Psoas muscle (tissue), 8 donors: ENCODE data around the gene STAG3. TPM values are rescaled to one million over a fixed set of nuclear protein-coding genes. Genes with fewer than 3 reads are reported as not detected.

ENCODE experiments used
- ATAC-seq, 4 donors: fragments of 200-7000 bp; cut with Tn5 transposase; one replicate each; pipeline ENCODE4 v1.9.1; 2020; ENCODE audit warnings: moderate library complexity in 3 of 4, mild to moderate bottlenecking in 2 of 4
- DNase-seq, 2 donors: peaks; one replicate each; pipeline ENCODE4 v3.0.0-alpha.2; 2020
- H3K27ac ChIP-seq: fragments of 200-600 bp; one replicate; pipeline ENCODE4 v1.8.0; 2022
- H3K27me3 ChIP-seq, 3 donors: fragments of 200-600 bp in 1 of 3; one replicate each; pipeline versions ENCODE4 v1.6.1 to v1.8.0; 2013 to 2022; ENCODE audit warnings: low read length in 2 of 3, mild to moderate bottlenecking in 2 of 3, moderate library complexity in 1 of 3; ENCODE audit not compliant: insufficient read depth in 3 of 3
- H3K36me3 ChIP-seq, 2 donors: fragments of 200-600 bp in 1 of 2; one replicate each; pipeline versions ENCODE4 v1.6.1 to v1.8.0; 2013 to 2022; ENCODE audit warnings: low read depth in 1 of 2, mild to moderate bottlenecking in 1 of 2, moderate library complexity in 1 of 2; ENCODE audit not compliant: insufficient read depth in 1 of 2
- H3K4me1 ChIP-seq: fragments of 200-600 bp; one replicate; pipeline ENCODE4 v1.8.0; 2022
- H3K4me3 ChIP-seq: fragments of 200-600 bp; one replicate; pipeline ENCODE4 v1.8.0; 2022; ENCODE audit warnings: mild to moderate bottlenecking
- H3K9me3 ChIP-seq: fragments of 200-600 bp; one replicate; pipeline ENCODE4 v1.8.0; 2022
- CTCF ChIP-seq: fragments of 200-600 bp; IDR thresholded peaks from one replicate; pipeline ENCODE4 v1.8.0; 2022; ENCODE audit warnings: antibody characterized with exemption
- WGBS, 3 donors: extraction: QIAGEN DNeasy Blood & Tissue Kit; methylation state at CpG; one replicate each; pipeline versions ENCODE4 v1.1.6 to v1.1.7; 2013; 5-methylcytosine and 5-hydroxymethylcytosine counted together
- intact Hi-C, 2 donors: fragments of 100-400 bp; cut with DNase I; formaldehyde crosslinking; loops; one replicate each; pipeline versions ENCODE4 v1.11.0 to v1.14.2; 2022
- polyA plus RNA-seq, 3 donors: library from polyadenylated mRNA; stranded (reverse); fragments of 200-250 nt; gene quantifications; one replicate each; pipeline ENCODE4 v1.2.3, GENCODE V29; 2013
- total RNA-seq, 4 donors: library from RNA; stranded (reverse); fragmentation: NEBNext Ultra II Directional in 2 of 4; extraction: Animal tissue kit (Norgen Biotek cat#: 25700) in 2 of 4; gene quantifications; one replicate each; pipeline versions ENCODE4 v1.2.1 to v1.2.4, GENCODE V29; 2021 to 2023
- donor health status: healthy with polysubstance abuse.
- donor health status: DM: no; HTN: no; CAD: no; lungs with moderate emphysema.
- donor health status: Bipolar disorder and iron deficiency.
- donor health status: healthy.
- donor health status: DM: yes; HTN: yes; CAD: no.
- donor health status: DM: no; HTN: no; CAD: no.
- donor health status: DM: no; HTN: no; CAD: no.
- donor health status: DM: yes; HTN: yes; CAD: no.

Gene STAG3
- total and polyA plus RNA-seq, 7 donors, result 0.18 to 0.86 (median 0.50) TPM

- DNase-seq (no peak), ATAC-seq (no peak)
- no peak overlapping the region for H3K27ac ChIP-seq
- WGBS, 3 donors, result 61 to 74% (median 64%) methylated on average over 9 of the region's 9 CpGs
- no peak overlapping the region for H3K4me3 ChIP-seq
- no peak for TF ChIP-seq CTCF
- H3K4me1 ChIP-seq, result no peaks in the 10 kb centered on the region
- no peaks in the 10 kb centered on the region for H3K36me3 ChIP-seq
- intact Hi-C loops, result no loop called here
- H3K9me3 ChIP-seq, result no peaks in the 10 kb centered on the region
- H3K27me3 ChIP-seq, result no peaks in the 10 kb centered on the region
These were observed 26.7 kb downstream of the STAG3 start for GRCh38 chr7:100204454-100204853.

- no peaks in the 10 kb centered on the region for H3K9me3 ChIP-seq
- intact Hi-C loops, result no loop called here
- no peaks in the 10 kb centered on the region for H3K4me1 ChIP-seq
- 42 to 44% (median 43%) methylated on average over 6 of the region's 6 CpGs for WGBS, 3 donors
- no peaks in the 10 kb centered on the region for H3K27me3 ChIP-seq
- H3K36me3 ChIP-seq, result peaks cover 0 to 5% of the 10 kb centered on the region in 2 donors
- ATAC-seq (no peak), DNase-seq (no peak)
- TF ChIP-seq CTCF, result no peak
- H3K4me3 ChIP-seq, result no peak overlapping the region
- H3K27ac ChIP-seq, result no peak overlapping the region
These were observed 31.2 kb downstream of the STAG3 start for GRCh38 chr7:100208911-100209408.

- Histone ChIP-seq H3K36me3 (peaks cover 0 to 5% of the 10 kb centered on the region in 2 donors), H3K27me3 (no peaks in the 10 kb centered on the region), H3K4me1 (no peaks in the 10 kb centered on the region), H3K27ac (no peak overlapping the region), H3K4me3 (no peak overlapping the region), H3K9me3 (no peaks in the 10 kb centered on the region)
- intact Hi-C loops, result no loop called here
- TF ChIP-seq CTCF, result no peak
- WGBS, 3 donors, result 49 to 72% (median 54%) methylated on average over 6 of the region's 6 CpGs
- DNase-seq (no peak), ATAC-seq (no peak)
These were observed 31.8 kb downstream of the STAG3 start for GRCh38 chr7:100209493-100209892.

GRCh38 chr7:100210805-100211204 lies 33.1 kb downstream of the STAG3 start:
- no peak overlapping the region for H3K27ac ChIP-seq
- DNase-seq (no peak), ATAC-seq (no peak)
- H3K4me1 ChIP-seq, result peaks cover 3% of the 10 kb centered on the region
- 63 to 70% (median 68%) methylated on average over 5 of the region's 5 CpGs for WGBS, 3 donors
- intact Hi-C loops, result loop anchor here (10.0 kb wide), 2 partner anchors 56 to 134 kb away; partner anchors contain the start of gene TRAPPC14 (in 1 of the 2)
- no peaks in the 10 kb centered on the region for H3K27me3 ChIP-seq
- peaks cover 0 to 5% of the 10 kb centered on the region in 2 donors for H3K36me3 ChIP-seq
- no peak overlapping the region for H3K4me3 ChIP-seq
- TF ChIP-seq CTCF, result no peak
- H3K9me3 ChIP-seq, result no peaks in the 10 kb centered on the region

- no peak overlapping the region for H3K4me3 ChIP-seq
- 85 to 88% (median 86%) methylated on average over 7 of the region's 7 CpGs for WGBS, 3 donors
- H3K4me1 ChIP-seq, result peaks cover 8% of the 10 kb centered on the region
- no peaks in the 10 kb centered on the region for H3K27me3 ChIP-seq
- H3K27ac ChIP-seq, result no peak overlapping the region
- TF ChIP-seq CTCF, result no peak
- DNase-seq, result no peak
- H3K9me3 ChIP-seq, result no peaks in the 10 kb centered on the region
- peaks cover 0 to 5% of the 10 kb centered on the region in 2 donors for H3K36me3 ChIP-seq
- intact Hi-C loops, result loop anchor here (10.0 kb wide), 2 partner anchors 57 to 133 kb away; partner anchors contain the start of gene TRAPPC14 (in 1 of the 2)
- no peak for ATAC-seq
These were observed 33.6 kb downstream of the STAG3 start for GRCh38 chr7:100211342-100211780.
